ENCODE results near the gene RAD51B.

Gene RAD51B

GRCh38 chr14:68625366-68626090, 805.9 kb downstream of the RAD51B start:
- Histone ChIP-seq H3K4me3 (no peak overlapping the region), H3K9me3 (ENCODE audit: low read depth, low read length) (no peaks in the 10 kb centered on the region), H3K27ac (no peak overlapping the region), H3K36me3 (ENCODE audit: insufficient read depth, low read length) (no peaks in the 10 kb centered on the region), H3K9ac (ENCODE audit: insufficient read length) (no peak overlapping the region)
- no peak for DNase-seq (ENCODE audit: low read depth, low spot score)
- no peak for TF ChIP-seq FOXP2 (optimal IDR thresholded peaks at IDR 0.05; ENCODE audit: control extremely low read depth, extremely low read length, insufficient read depth)
- no peak for TF ChIP-seq POLR2AphosphoS5 (IDR thresholded peaks at IDR 0.05; ENCODE audit: borderline replicate concordance, low read depth, low read length)
- no peak for TF ChIP-seq EZH2 (IDR thresholded peaks at IDR 0.05)

- Histone ChIP-seq H3K4me3 (no peak overlapping the region), H3K27ac (no peak overlapping the region), H3K9ac (ENCODE audit: insufficient read length) (no peak overlapping the region), H3K9me3 (ENCODE audit: low read depth, low read length) (no peaks in the 10 kb centered on the region), H3K36me3 (ENCODE audit: insufficient read depth, low read length) (no peaks in the 10 kb centered on the region)
- DNase-seq (ENCODE audit: low read depth, low spot score) = no peak
- TF ChIP-seq FOXP2 (optimal IDR thresholded peaks at IDR 0.05; ENCODE audit: control extremely low read depth, extremely low read length, insufficient read depth) (no peak), POLR2AphosphoS5 (IDR thresholded peaks at IDR 0.05; ENCODE audit: borderline replicate concordance, low read depth, low read length) (no peak), EZH2 (IDR thresholded peaks at IDR 0.05) (no peak)
Measured at GRCh38 chr14:68626386-68626785, 806.8 kb downstream of the RAD51B start.

- Histone ChIP-seq H3K27ac (no peak overlapping the region), H3K4me3 (no peak overlapping the region), H3K9ac (ENCODE audit: insufficient read length) (no peak overlapping the region), H3K36me3 (ENCODE audit: insufficient read depth, low read length) (no peaks in the 10 kb centered on the region), H3K9me3 (ENCODE audit: low read depth, low read length) (no peaks in the 10 kb centered on the region)
- no peak for TF ChIP-seq EZH2 (IDR thresholded peaks at IDR 0.05)
- TF ChIP-seq FOXP2 (optimal IDR thresholded peaks at IDR 0.05; ENCODE audit: control extremely low read depth, extremely low read length, insufficient read depth) = no peak
- TF ChIP-seq POLR2AphosphoS5 (IDR thresholded peaks at IDR 0.05; ENCODE audit: borderline replicate concordance, low read depth, low read length) = no peak
- no peak for DNase-seq (ENCODE audit: low read depth, low spot score)
Measured at GRCh38 chr14:68627050-68627867, 807.7 kb downstream of the RAD51B start.

- no peaks in the 10 kb centered on the region for H3K9me3 ChIP-seq (ENCODE audit: low read depth, low read length)
- no peak overlapping the region for H3K27ac ChIP-seq
- no peak for TF ChIP-seq POLR2AphosphoS5 (IDR thresholded peaks at IDR 0.05; ENCODE audit: borderline replicate concordance, low read depth, low read length)
- TF ChIP-seq EZH2 (IDR thresholded peaks at IDR 0.05) = no peak
- TF ChIP-seq FOXP2 (optimal IDR thresholded peaks at IDR 0.05; ENCODE audit: control extremely low read depth, extremely low read length, insufficient read depth) = no peak
- no peaks in the 10 kb centered on the region for H3K36me3 ChIP-seq (ENCODE audit: insufficient read depth, low read length)
- DNase-seq (ENCODE audit: low read depth, low spot score) = no peak
- no peak overlapping the region for H3K4me3 ChIP-seq
- no peak overlapping the region for H3K9ac ChIP-seq (ENCODE audit: insufficient read length)
Measured at GRCh38 chr14:68627868-68628604, 808.5 kb downstream of the RAD51B start.

DNA sequence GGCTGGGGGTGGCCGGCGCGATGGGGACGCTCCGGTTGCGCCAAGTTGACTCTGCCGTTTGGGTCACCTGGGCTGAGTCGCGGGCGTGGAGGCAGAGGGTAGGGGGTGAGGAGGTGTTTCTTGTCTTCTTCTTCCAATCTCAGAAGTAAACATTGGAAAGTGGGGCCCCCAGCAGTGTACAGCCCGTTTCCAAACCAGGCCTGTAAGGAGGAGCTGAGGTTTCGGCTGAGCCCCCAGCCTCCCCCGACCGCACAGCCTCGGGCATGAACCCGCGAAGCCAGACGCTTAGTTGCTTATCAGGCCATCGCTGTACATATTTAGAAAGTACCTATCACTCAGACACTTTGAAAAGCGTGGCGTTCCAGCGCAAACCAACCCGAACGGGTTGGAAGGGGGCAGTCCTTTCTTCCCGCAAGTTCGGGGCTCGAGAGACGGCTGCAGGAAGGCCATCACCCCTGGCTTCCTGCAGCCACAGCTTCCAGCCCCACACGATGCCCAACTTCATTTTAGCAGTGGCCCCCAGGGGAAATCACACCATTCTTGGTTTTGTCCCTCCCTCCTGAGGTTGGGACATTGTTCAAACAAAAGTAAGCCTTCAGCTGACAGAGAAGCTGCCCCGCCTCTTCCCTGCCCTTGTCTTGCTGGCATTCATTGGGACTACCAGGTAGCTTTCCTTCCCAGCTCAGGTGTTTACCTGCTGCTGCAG, 809.2 kb downstream of the RAD51B start:
- no peak for TF ChIP-seq POLR2AphosphoS5 (IDR thresholded peaks at IDR 0.05; ENCODE audit: borderline replicate concordance, low read depth, low read length)
- no peak for TF ChIP-seq FOXP2 (optimal IDR thresholded peaks at IDR 0.05; ENCODE audit: control extremely low read depth, extremely low read length, insufficient read depth)
- TF ChIP-seq EZH2 (IDR thresholded peaks at IDR 0.05) = no peak
- Histone ChIP-seq H3K9ac (ENCODE audit: insufficient read length) (no peak overlapping the region), H3K36me3 (ENCODE audit: insufficient read depth, low read length) (no peaks in the 10 kb centered on the region), H3K4me3 (no peak overlapping the region), H3K9me3 (ENCODE audit: low read depth, low read length) (no peaks in the 10 kb centered on the region), H3K27ac (no peak overlapping the region)
- no peak for DNase-seq (ENCODE audit: low read depth, low spot score)

- no peak overlapping the region for H3K27ac ChIP-seq
- DNase-seq (ENCODE audit: low read depth, low spot score) = no peak
- TF ChIP-seq FOXP2 (optimal IDR thresholded peaks at IDR 0.05; ENCODE audit: control extremely low read depth, extremely low read length, insufficient read depth) (no peak), POLR2AphosphoS5 (IDR thresholded peaks at IDR 0.05; ENCODE audit: borderline replicate concordance, low read depth, low read length) (no peak), EZH2 (IDR thresholded peaks at IDR 0.05) (no peak)
- H3K36me3 ChIP-seq (ENCODE audit: insufficient read depth, low read length) = no peaks in the 10 kb centered on the region
- H3K9me3 ChIP-seq (ENCODE audit: low read depth, low read length) = no peaks in the 10 kb centered on the region
- H3K4me3 ChIP-seq = no peak overlapping the region
- no peak overlapping the region for H3K9ac ChIP-seq (ENCODE audit: insufficient read length)
Measured at GRCh38 chr14:68630081-68630571, 810.5 kb downstream of the RAD51B start.

DNA sequence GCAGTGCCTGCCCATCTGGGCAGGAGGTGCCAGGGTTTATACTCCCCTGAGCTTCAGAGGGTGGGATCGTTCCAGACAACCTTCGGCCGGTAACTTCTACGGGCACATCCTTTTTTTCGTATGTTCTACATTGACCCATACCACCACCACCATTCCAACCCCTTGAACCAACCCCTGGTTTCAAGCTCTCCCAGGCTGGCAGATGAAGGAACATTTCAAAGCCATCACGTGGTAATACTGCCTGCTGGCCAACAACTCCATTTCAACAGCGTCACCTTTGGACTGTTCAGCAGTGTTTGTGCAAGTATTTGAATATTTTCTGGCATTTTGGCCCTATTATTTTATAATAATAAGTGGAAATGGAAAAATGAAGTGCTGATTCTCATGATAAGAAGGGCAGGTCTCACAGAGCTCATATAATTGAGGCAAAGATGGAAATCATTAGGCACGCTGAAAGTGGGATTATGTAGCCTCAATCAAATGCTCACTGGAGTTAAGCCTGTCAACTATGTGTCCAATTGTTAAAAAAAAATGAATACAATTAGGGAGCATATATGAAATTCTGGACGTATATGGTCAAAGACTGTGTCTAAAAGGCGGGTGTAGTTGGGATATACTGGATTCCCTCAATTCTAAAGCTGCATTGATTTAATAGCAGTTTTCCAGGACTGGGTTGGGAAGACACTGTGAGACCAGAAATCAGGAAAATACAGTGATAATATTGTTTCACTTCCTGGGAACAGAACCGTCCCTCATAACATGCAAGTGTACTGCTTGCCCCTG, 811.2 kb downstream of the RAD51B start:
- Histone ChIP-seq H3K9ac (ENCODE audit: insufficient read length) (no peak overlapping the region), H3K36me3 (ENCODE audit: insufficient read depth, low read length) (no peaks in the 10 kb centered on the region), H3K4me3 (no peak overlapping the region), H3K9me3 (ENCODE audit: low read depth, low read length) (no peaks in the 10 kb centered on the region), H3K27ac (no peak overlapping the region)
- TF ChIP-seq FOXP2 (optimal IDR thresholded peaks at IDR 0.05; ENCODE audit: control extremely low read depth, extremely low read length, insufficient read depth) = no peak
- TF ChIP-seq POLR2AphosphoS5 (IDR thresholded peaks at IDR 0.05; ENCODE audit: borderline replicate concordance, low read depth, low read length) = no peak
- TF ChIP-seq EZH2 (IDR thresholded peaks at IDR 0.05) = no peak
- DNase-seq (ENCODE audit: low read depth, low spot score) = no peak
